Measurements from ENCODE around the gene LRBA. TPM values are rescaled to one million over a fixed set of nuclear protein-coding genes. Genes with fewer than 3 reads are reported as not detected.

The LRBA gene
- total RNA-seq, 1 donor from 2014 or later = 66.2 TPM

DNA sequence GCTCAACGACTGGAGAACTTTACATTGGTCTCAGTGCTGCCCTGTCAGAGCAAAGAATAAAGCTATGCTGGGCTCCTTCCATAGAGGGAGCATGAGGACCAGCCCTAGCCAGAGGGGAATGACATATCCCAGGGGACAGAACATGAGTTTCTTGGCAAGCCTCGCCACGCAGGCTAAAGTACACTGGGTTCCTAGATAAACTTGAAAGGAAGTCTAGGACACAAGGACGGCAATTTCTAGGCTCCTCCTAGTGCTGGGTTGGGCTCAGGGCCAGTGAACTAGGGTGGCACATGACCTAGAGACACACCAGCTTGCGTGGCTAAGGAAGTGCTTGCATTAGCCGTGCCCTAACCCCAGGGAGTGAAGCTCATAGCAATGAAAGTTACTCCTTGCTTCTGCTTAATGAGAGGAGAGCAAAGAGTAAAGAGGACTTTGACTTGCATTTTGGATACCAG lies 292.1 kb downstream of the LRBA start:
- peaks cover 28% of the 10 kb centered on the region for H3K9me3 Mint-ChIP-seq
- no peak for DNase-seq (ENCODE audit: low spot score in 2 of 2, unreplicated experiment in 2 of 2)
- H3K4me1 Mint-ChIP-seq = no peaks in the 10 kb centered on the region
- no peak overlapping the region for H3K27ac Mint-ChIP-seq
- no peak overlapping the region for H3K4me3 Mint-ChIP-seq
- TF ChIP-seq, protein P1, sequence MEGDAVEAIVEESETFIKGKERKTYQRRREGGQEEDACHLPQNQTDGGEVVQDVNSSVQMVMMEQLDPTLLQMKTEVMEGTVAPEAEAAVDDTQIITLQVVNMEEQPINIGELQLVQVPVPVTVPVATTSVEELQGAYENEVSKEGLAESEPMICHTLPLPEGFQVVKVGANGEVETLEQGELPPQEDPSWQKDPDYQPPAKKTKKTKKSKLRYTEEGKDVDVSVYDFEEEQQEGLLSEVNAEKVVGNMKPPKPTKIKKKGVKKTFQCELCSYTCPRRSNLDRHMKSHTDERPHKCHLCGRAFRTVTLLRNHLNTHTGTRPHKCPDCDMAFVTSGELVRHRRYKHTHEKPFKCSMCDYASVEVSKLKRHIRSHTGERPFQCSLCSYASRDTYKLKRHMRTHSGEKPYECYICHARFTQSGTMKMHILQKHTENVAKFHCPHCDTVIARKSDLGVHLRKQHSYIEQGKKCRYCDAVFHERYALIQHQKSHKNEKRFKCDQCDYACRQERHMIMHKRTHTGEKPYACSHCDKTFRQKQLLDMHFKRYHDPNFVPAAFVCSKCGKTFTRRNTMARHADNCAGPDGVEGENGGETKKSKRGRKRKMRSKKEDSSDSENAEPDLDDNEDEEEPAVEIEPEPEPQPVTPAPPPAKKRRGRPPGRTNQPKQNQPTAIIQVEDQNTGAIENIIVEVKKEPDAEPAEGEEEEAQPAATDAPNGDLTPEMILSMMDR (IDR thresholded peaks at IDR 0.05; ENCODE audit: unreplicated experiment) = no peak
- peaks cover 45% of the 10 kb centered on the region for H3K36me3 Mint-ChIP-seq
- no peaks in the 10 kb centered on the region for H3K27me3 Mint-ChIP-seq (ENCODE audit: low read depth)

DNA sequence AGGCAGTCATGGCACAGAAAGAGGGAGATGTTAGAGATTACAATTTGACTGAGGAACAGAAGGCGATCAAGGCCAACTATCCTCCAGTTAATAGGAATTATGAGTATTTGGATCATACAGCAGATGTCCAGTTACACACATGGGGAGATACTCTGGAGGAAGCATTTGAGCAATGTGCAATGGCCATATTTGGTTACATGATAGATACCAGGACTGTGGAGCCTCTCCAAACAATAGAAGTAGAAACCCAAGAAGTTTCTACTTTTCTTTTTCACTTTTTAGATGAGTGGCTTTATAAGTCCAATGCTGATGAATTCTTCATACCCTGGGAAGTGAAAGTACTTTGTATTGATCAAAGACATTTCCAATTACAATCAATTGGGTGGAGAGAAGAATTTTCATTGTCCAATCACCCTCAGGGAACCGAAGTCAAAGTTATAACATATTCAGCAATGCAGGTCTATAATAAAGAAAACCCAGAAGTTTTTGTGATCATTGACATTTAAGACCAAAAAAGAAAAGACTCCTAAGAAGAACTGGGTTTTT lies 294.0 kb downstream of the LRBA start:
- Mint-ChIP-seq H3K4me1 (no peaks in the 10 kb centered on the region), H3K9me3 (peaks cover 13% of the 10 kb centered on the region), H3K4me3 (no peak overlapping the region), H3K27ac (no peak overlapping the region), H3K36me3 (peaks cover 29% of the 10 kb centered on the region), H3K27me3 (ENCODE audit: low read depth) (no peaks in the 10 kb centered on the region)
- TF ChIP-seq, protein P1 (IDR thresholded peaks at IDR 0.05; ENCODE audit: unreplicated experiment) = no peak
- no peak for DNase-seq (ENCODE audit: low spot score in 2 of 2, unreplicated experiment in 2 of 2)

DNA sequence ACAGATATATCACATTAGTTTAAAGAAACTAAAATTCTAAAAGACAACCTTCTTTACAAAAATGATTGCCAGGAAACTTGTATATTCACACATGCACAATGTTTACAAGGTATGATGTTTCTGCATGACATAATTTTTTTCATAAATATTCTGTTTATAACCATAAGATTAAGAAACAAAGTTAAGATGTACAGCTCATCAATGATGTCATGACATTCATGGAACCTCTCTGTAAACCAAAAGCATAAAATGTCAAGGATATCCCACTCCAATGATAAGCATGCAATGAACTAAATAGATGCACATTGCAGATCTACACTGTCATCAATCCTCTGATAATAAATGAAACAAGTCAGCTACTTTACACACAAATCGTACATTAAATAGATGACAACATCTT lies 297.1 kb downstream of the LRBA start:
- Mint-ChIP-seq H3K27ac (no peak overlapping the region), H3K4me3 (no peak overlapping the region), H3K4me1 (no peaks in the 10 kb centered on the region), H3K9me3 (no peaks in the 10 kb centered on the region), H3K36me3 (peaks cover 7% of the 10 kb centered on the region), H3K27me3 (ENCODE audit: low read depth) (no peaks in the 10 kb centered on the region)
- TF ChIP-seq, protein P1 (IDR thresholded peaks at IDR 0.05; ENCODE audit: unreplicated experiment) = no peak
- DNase-seq (ENCODE audit: low spot score in 2 of 2, unreplicated experiment in 2 of 2) = no peak

DNA sequence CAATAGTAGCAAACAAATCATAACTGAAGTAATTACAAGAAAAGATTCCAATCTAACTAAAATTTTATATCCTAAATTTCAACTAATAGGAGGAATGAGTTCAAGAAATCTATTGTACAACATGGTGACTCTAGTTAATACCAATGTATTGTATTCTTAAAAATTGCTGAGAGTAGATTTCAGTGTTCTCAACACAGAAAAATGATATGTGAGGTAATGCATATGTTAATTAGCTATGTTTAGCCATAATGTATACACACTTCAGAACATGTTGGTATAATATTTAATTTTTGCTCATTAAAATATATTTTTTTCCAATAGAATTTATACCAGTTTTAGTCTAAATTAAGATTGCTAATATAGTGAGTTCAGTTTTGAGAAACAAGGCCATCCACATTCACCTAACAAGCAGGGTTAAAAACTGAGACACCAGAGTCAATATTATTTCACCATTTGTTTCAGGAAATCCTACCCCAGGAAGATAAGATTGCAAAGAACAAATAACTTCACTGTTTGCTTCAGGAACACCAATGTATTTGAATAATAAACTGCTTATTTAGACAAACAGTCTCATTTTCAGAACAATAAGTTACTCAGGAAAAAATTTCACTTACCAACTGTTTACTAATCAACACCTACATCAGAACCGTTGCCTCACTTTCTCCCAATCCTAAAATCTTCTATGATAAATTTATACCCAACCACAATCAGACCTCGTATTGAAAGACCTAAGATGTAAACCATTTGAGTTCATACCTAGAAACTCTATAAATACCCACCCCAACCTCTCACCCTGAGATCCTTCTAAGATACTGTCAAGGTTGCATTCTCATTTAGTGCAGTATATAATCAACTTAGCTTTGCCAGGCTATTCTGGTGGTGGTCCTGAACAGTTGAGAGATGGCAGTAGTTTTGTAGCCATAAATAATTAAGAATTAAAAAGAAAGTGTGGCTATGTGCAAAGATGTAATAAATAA lies 300.3 kb downstream of the LRBA start:
- DNase-seq (ENCODE audit: low spot score in 2 of 2, unreplicated experiment in 2 of 2) = no peak
- Mint-ChIP-seq H3K27me3 (ENCODE audit: low read depth) (no peaks in the 10 kb centered on the region), H3K4me3 (no peak overlapping the region), H3K9me3 (no peaks in the 10 kb centered on the region), H3K27ac (no peak overlapping the region), H3K36me3 (peaks cover 2% of the 10 kb centered on the region), H3K4me1 (peaks cover 10% of the 10 kb centered on the region)
- TF ChIP-seq, protein P1 (IDR thresholded peaks at IDR 0.05; ENCODE audit: unreplicated experiment) = no peak

DNA sequence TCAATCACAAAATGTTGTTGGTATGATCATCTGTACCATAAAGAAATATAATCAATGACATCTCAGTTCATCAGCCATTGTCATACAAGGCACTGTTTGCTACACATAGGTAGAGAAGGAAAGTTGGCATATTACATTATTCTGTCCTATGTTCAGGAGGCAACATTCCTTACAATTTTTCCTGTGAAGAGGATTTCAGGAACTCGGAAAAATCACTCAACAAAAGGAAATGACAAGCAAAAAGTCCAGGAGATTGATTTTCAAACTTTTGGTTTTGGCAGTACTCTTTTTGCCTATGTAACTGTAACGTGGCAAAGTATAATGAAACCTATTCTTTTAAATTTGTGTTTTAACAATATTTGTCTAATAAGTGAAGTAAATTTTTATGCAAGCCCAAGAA lies 301.8 kb downstream of the LRBA start:
- TF ChIP-seq, protein P1 (IDR thresholded peaks at IDR 0.05; ENCODE audit: unreplicated experiment) = no peak
- H3K4me3 Mint-ChIP-seq = no peak overlapping the region
- H3K27me3 Mint-ChIP-seq (ENCODE audit: low read depth) = no peaks in the 10 kb centered on the region
- H3K9me3 Mint-ChIP-seq = no peaks in the 10 kb centered on the region
- H3K36me3 Mint-ChIP-seq = peaks cover 2% of the 10 kb centered on the region
- no peak overlapping the region for H3K27ac Mint-ChIP-seq
- peaks cover 13% of the 10 kb centered on the region for H3K4me1 Mint-ChIP-seq
- no peak for DNase-seq (ENCODE audit: low spot score in 2 of 2, unreplicated experiment in 2 of 2)
